AG09309 (cell line): ENCODE measurements around the gene ZNF710.

ENCODE experiments used
- DNase-seq: peaks from one replicate; pipeline ENCODE4 v3.0.0-alpha.2; 2010; ENCODE audit warnings: low read depth
- H3K4me3 ChIP-seq: 2 replicates; pipeline ENCODE4 v1.5.1; 2011; ENCODE audit warnings: mild to moderate bottlenecking, low read depth, low read length, moderate library complexity; ENCODE audit not compliant: control insufficient read depth
- CTCF ChIP-seq: IDR thresholded peaks from 2 replicates; pipeline ENCODE4 v1.5.1; 2011; ENCODE audit warnings: mild to moderate bottlenecking, low read depth, low read length, inconsistent platforms; ENCODE audit not compliant: insufficient read depth, control insufficient read depth; ENCODE audit errors: missing control alignments

The ZNF710 gene

GRCh38 chr15:90015749-90016148, 14.6 kb downstream of the ZNF710 start:
- DNase-seq, result no peak
- no peak for TF ChIP-seq CTCF
- H3K4me3 ChIP-seq, result no peak overlapping the region

DNA sequence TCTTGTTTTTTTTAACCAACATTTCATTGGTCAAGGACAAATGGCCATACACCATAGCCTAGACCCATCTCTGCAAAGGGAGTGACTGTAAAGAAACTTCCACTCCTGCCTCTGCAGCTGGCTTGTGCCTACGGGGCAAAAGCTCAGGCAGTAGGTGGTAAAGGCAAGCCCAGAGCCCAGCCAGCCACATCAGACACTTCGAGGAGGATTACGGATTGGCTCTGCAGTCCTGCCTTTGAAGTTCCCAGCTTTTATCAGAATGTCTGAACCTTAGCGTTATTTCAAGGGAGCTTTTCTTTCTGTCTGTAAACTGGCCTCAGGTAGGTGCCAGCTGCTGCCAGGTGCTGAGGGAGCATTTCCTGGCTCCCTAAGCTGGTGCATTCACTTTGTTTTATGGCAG, 15.6 kb downstream of the ZNF710 start:
- TF ChIP-seq CTCF, result no peak
- no peak overlapping the region for H3K4me3 ChIP-seq
- DNase-seq, result no peak

DNA sequence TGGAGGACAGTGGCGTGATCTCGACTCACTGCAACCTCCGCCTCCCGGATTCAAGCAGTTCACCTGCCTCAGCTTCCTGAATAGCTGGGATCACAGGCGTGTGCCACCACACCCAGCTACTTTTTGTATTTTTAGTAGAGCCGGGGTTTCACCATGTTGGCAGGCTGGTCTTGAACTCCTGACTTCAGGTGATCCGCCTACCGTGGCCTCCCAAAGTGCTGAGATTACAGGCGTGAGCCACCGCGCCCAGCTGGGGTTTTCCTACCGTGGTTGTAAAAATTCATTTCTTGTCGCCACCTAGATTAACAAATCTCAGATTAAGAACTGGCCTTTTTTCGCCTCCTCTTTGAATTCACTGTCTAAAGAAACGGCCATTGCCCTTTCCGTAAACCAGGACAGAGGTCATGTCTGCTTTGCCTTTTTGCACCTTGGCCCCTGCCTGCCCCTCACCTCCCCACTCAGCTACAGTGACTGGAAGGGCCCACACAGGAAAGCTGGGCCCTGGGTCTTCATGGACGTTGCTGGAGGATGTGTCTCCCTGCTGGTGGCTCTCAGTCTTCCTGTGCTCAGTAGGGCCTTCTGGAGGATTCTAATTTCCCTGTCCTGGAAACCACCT, 17.2 kb downstream of the ZNF710 start:
- no peak for TF ChIP-seq CTCF
- no peak for DNase-seq

GRCh38 chr15:90019611-90020010, 18.5 kb downstream of the ZNF710 start:
- no peak overlapping the region for H3K4me3 ChIP-seq
- no peak for TF ChIP-seq CTCF
- DNase-seq, result no peak

More for the DNA sequence above, 17.2 kb downstream of the ZNF710 start:
- no peak overlapping the region for H3K4me3 ChIP-seq

DNA sequence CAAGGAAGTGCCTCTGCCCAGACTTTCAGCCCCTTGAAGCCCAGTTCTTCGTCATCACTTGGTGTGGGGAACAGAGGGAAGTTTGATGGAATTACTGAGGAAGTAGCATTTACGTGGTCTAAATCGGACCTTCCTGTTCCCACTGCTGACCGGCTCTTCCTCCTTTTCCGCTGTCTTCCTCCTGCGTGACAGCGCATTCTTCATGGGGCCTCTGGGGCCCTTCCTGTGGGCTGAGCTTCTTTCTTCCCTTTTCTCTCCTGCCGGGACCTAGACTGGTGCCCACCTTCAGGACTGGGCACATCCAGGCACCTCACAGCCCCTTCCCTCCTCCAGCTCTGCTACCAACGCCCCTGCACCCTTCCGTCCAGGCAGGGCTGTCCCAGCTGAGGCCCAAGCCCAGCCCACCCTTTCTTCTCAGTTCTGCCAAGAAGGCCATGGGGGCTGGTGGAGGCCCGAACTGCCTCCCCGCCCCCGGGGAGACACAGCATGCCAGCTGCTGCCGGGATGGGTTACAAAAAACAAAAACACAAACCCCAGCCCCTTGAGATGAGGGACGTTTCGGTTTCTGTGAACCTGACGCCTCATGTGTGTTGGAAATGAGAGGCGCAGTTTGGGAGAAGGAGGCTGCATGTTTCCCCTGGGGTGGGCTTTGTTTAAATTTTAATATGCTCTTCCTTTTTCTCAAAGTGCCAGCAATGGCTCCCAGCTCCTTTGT, 19.1 kb downstream of the ZNF710 start:
- DNase-seq, result no peak
- TF ChIP-seq CTCF, result no peak
- no peak overlapping the region for H3K4me3 ChIP-seq

GRCh38 chr15:90020936-90021507, 19.9 kb downstream of the ZNF710 start:
- TF ChIP-seq CTCF, result no peak
- no peak for DNase-seq
- no peak overlapping the region for H3K4me3 ChIP-seq
